Tibial nerve (tissue), 3 donors: ENCODE results near the gene COMMD6.

ENCODE experiments used
- POLR2A ChIP-seq, 2 donors: fragments of 450-650 bp; IDR thresholded peaks; one replicate each; pipeline ENCODE4 v1.6.1; 2017; ENCODE audit warnings: antibody characterized with exemption in 2 of 2, mild to moderate bottlenecking in 2 of 2, moderate library complexity in 2 of 2
- TF ChIP-seq, protein P1 (sequence below), 5 experiments: fragments of 200-600 bp in 3 of 5; fragments of 450-650 bp in 2 of 5; sonication (generic) in 3 of 5; IDR thresholded peaks; one replicate each; pipeline ENCODE4 v1.5.1; 2016 to 2019; ENCODE audit warnings: antibody characterized with exemption in 5 of 5, mild to moderate bottlenecking in 3 of 5, moderate library complexity in 2 of 5

DNA sequence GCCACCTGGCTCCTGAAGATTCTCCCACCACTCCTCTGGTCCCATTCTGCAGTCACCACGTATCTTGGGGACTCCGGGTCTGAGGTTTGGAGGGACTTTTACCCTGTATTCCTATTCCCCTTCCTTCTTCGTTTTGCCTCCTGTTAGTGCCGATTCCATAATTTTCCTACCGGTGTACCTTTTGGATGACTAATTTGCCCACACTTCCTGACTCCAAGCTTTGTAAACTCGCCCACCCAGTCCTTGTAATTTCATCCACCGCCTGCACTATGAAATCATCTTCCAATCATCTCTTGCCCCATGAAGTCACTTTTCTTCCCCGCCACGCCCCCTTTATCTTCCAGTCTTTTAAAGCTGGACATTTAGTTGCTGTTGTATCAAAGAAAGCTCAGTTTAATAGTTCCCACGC, 12.5 kb upstream of the COMMD6 start:
- TF ChIP-seq, protein P1, sequence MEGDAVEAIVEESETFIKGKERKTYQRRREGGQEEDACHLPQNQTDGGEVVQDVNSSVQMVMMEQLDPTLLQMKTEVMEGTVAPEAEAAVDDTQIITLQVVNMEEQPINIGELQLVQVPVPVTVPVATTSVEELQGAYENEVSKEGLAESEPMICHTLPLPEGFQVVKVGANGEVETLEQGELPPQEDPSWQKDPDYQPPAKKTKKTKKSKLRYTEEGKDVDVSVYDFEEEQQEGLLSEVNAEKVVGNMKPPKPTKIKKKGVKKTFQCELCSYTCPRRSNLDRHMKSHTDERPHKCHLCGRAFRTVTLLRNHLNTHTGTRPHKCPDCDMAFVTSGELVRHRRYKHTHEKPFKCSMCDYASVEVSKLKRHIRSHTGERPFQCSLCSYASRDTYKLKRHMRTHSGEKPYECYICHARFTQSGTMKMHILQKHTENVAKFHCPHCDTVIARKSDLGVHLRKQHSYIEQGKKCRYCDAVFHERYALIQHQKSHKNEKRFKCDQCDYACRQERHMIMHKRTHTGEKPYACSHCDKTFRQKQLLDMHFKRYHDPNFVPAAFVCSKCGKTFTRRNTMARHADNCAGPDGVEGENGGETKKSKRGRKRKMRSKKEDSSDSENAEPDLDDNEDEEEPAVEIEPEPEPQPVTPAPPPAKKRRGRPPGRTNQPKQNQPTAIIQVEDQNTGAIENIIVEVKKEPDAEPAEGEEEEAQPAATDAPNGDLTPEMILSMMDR (IDR thresholded peaks at IDR 0.05) = no peak
- no peak for TF ChIP-seq POLR2A (IDR thresholded peaks at IDR 0.05)
